Measurements from ENCODE around the gene MUSTN1. TPM values are rescaled to one million over a fixed set of nuclear protein-coding genes. Genes with fewer than 3 reads are reported as not detected.

Gene MUSTN1
- total RNA-seq, 4 donors from 2014 or later = 5.5 to 13.1 (median 7.9) TPM

DNA sequence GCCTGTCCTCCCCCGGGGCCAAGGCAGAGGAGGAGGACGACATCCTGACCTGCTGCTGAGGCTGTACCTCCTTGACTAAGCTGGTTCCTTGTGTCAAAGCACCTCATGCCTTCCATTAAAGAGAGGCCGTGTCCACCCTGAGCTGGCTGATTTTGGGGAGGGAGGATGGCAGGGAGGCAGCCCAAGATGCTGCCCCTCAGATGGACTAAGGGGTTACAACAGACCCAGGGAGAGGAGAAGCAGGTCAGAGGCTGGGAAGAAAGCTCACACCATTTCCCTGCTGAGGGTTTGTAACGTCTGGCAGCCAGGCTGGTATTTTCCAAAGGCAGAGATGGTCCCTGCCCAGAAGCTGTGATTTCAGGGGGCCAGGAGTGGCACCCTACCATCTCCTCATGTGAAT lies 42.9 kb downstream of the MUSTN1 start:
- 85 to 93% methylated on average over 4 of the region's 4 CpGs for WGBS, 2 donors
- TF ChIP-seq CTCF (IDR thresholded peaks at IDR 0.05) = no peak
- TF ChIP-seq POLR2A (IDR thresholded peaks at IDR 0.05) = no peak
- no peak for DNase-seq (ENCODE audit: low spot score in 2 of 2)
- H3K4me3 ChIP-seq (ENCODE audit: low read depth, poor library complexity, severe bottlenecking) = no peak overlapping the region
- intact Hi-C loops (cut with DNase I; ENCODE audit: low total_unique reads) = no loop called here

DNA sequence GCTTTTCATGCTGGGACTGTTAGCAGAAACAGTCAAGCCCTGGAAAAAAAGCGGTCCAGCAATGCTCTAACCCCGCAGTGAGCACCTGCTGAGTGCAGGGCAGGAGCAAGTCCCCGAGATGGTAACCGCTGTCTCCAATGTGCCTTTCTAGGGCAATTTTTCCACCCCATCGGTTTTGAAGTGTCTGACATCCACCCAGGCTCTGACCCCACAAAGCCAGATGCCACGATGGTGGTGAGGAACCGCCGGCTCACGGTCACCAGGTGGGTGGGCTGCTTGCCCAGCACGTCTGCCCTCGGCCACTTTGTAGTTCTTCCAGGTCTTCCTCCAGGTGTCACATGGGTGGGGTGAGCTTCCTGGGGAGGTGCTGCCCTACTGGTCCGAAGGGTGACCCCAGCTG lies 43.5 kb downstream of the MUSTN1 start:
- H3K4me3 ChIP-seq (ENCODE audit: low read depth, poor library complexity, severe bottlenecking) = no peak overlapping the region
- no peak for TF ChIP-seq CTCF (IDR thresholded peaks at IDR 0.05)
- TF ChIP-seq POLR2A (IDR thresholded peaks at IDR 0.05) = no peak
- 77 to 87% methylated on average over 11 to 12 of the region's 12 CpGs for WGBS, 2 donors
- no peak for DNase-seq (ENCODE audit: low spot score in 2 of 2)
- intact Hi-C loops (cut with DNase I; ENCODE audit: low total_unique reads) = no loop called here

DNA sequence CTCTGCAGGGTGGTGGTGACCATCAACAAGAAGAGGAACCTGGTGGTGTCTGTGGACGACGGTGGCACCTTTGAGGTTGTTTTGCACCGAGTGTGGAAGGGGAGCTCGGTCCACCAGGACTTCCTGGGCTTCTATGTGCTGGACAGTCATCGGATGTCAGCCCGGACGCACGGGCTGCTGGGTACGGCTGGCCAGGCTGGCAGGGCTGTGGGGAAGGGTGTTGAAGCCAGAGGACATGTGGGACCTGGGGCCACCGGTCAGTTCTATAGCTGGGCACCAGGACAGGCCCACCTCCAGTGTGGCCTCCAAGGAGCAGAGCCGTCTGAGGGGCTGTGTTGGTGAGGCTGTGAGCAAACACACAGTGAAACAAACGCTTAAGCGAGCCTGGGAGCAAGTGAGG lies 44.1 kb downstream of the MUSTN1 start:
- WGBS, 2 donors = 79 to 89% methylated on average over 13 of the region's 13 CpGs
- DNase-seq (ENCODE audit: low spot score in 2 of 2) = no peak
- H3K4me3 ChIP-seq (ENCODE audit: low read depth, poor library complexity, severe bottlenecking) = no peak overlapping the region
- no peak for TF ChIP-seq POLR2A (IDR thresholded peaks at IDR 0.05)
- no peak for TF ChIP-seq CTCF (IDR thresholded peaks at IDR 0.05)
- intact Hi-C loops (cut with DNase I; ENCODE audit: low total_unique reads) = no loop called here

- 92 to 93% methylated on average over 7 of the region's 7 CpGs for WGBS, 2 donors
- no peak overlapping the region for H3K4me3 ChIP-seq (ENCODE audit: low read depth, poor library complexity, severe bottlenecking)
- DNase-seq (ENCODE audit: low spot score in 2 of 2) = no peak
- intact Hi-C loops (cut with DNase I; ENCODE audit: low total_unique reads) = no loop called here
- TF ChIP-seq CTCF (IDR thresholded peaks at IDR 0.05) = no peak
- no peak for TF ChIP-seq POLR2A (IDR thresholded peaks at IDR 0.05)
Measured at GRCh38 chr3:52790337-52790736, 44.5 kb downstream of the MUSTN1 start.

GRCh38 chr3:52789746-52790040 lies 45.1 kb downstream of the MUSTN1 start:
- H3K4me3 ChIP-seq (ENCODE audit: low read depth, poor library complexity, severe bottlenecking) = no peak overlapping the region
- DNase-seq (ENCODE audit: low spot score in 2 of 2) = no peak
- intact Hi-C loops (cut with DNase I; ENCODE audit: low total_unique reads) = no loop called here
- TF ChIP-seq CTCF (IDR thresholded peaks at IDR 0.05) (no peak), POLR2A (IDR thresholded peaks at IDR 0.05) (no peak)
- 54 to 72% methylated on average over 3 to 4 of the region's 6 CpGs for WGBS, 2 donors

GRCh38 chr3:52788890-52789745 lies 45.7 kb downstream of the MUSTN1 start:
- TF ChIP-seq POLR2A (IDR thresholded peaks at IDR 0.05) (no peak), CTCF (IDR thresholded peaks at IDR 0.05) (no peak)
- H3K4me3 ChIP-seq (ENCODE audit: low read depth, poor library complexity, severe bottlenecking) = no peak overlapping the region
- DNase-seq (ENCODE audit: low spot score in 2 of 2) = no peak
- WGBS, 2 donors = 84 to 87% methylated on average over 16 of the region's 16 CpGs
- intact Hi-C loops (cut with DNase I; ENCODE audit: low total_unique reads) = no loop called here

Data from lower leg skin (tissue), 4 donors.